H9 (cell line): ENCODE measurements around the gene STAB1. TPM values are rescaled to one million over a fixed set of nuclear protein-coding genes. Genes with fewer than 3 reads are reported as not detected.

Experiments used
- DNase-seq: peaks from one replicate; pipeline ENCODE4 v3.0.0-alpha.2; 2017
- H2AFZ ChIP-seq: one replicate; pipeline ENCODE4 v1.6.1; 2013; ENCODE audit warnings: mild to moderate bottlenecking, low read length, control low read depth, moderate library complexity
- H2AK5ac ChIP-seq: 2 replicates; pipeline ENCODE4 v1.6.1; 2013; ENCODE audit warnings: low read length, control low read depth, mixed read lengths; ENCODE audit not compliant: insufficient read length
- H2BK120ac ChIP-seq: one replicate; pipeline ENCODE4 v1.6.1; 2013; ENCODE audit warnings: low read depth, mild to moderate bottlenecking, low read length, control low read depth, inconsistent platforms; ENCODE audit not compliant: poor library complexity, severe bottlenecking
- H2BK12ac ChIP-seq: 2 replicates; pipeline ENCODE4 v1.6.1; 2013; ENCODE audit warnings: low read length, control low read depth, mixed read lengths, low read depth; ENCODE audit not compliant: insufficient read length
- H2BK15ac ChIP-seq: 2 replicates; pipeline ENCODE4 v1.6.1; 2013; ENCODE audit warnings: low read depth, low read length, control low read depth
- H2BK20ac ChIP-seq: one replicate; pipeline ENCODE4 v1.6.1; 2013; ENCODE audit warnings: low read depth, mild to moderate bottlenecking, low read length, control low read depth, inconsistent platforms; ENCODE audit not compliant: poor library complexity, severe bottlenecking
- H2BK5ac ChIP-seq: 2 replicates; pipeline ENCODE4 v1.6.1; 2013; ENCODE audit warnings: low read length, control low read depth, mixed read lengths; ENCODE audit not compliant: insufficient read length
- H3K14ac ChIP-seq: 2 replicates; pipeline ENCODE4 v1.6.1; 2013; ENCODE audit warnings: low read length, control low read depth; ENCODE audit not compliant: insufficient read depth
- H3K18ac ChIP-seq: 2 replicates; pipeline ENCODE4 v1.6.1; 2013; ENCODE audit warnings: low read depth, mild to moderate bottlenecking, mixed read lengths, low read length, control low read depth; ENCODE audit not compliant: insufficient read length
- H3K23ac ChIP-seq: 2 replicates; pipeline ENCODE4 v1.6.1; 2013; ENCODE audit warnings: low read length, control low read depth, mixed read lengths, low read depth; ENCODE audit not compliant: insufficient read length
- H3K23me2 ChIP-seq: 2 replicates; pipeline ENCODE4 v1.6.1; 2013; ENCODE audit warnings: low read depth, mild to moderate bottlenecking, mixed read lengths, low read length, control low read depth; ENCODE audit not compliant: insufficient read length, poor library complexity, severe bottlenecking
- H3K27ac ChIP-seq: 2 replicates; pipeline ENCODE4 v1.5.1; 2013; ENCODE audit warnings: low read length, control low read depth, mixed read lengths, low read depth; ENCODE audit not compliant: insufficient read length
- H3K27me3 ChIP-seq: 2 replicates; pipeline ENCODE4 v1.6.1; 2013; ENCODE audit warnings: low read length, control low read depth, inconsistent platforms; ENCODE audit not compliant: insufficient read depth
- H3K4ac ChIP-seq: 2 replicates; pipeline ENCODE4 v1.6.1; 2013; ENCODE audit warnings: low read depth, mild to moderate bottlenecking, control low read depth, inconsistent platforms, low read length, moderate library complexity
- H3K4me1 ChIP-seq: 2 replicates; pipeline ENCODE4 v1.6.1; 2013; ENCODE audit warnings: low read length, control low read depth, inconsistent platforms; ENCODE audit not compliant: insufficient read depth
- H3K4me2 ChIP-seq: 2 replicates; pipeline ENCODE4 v1.6.1; 2013; ENCODE audit warnings: low read length, control low read depth, mixed read lengths; ENCODE audit not compliant: insufficient read length, insufficient read depth
- H3K56ac ChIP-seq: 2 replicates; pipeline ENCODE4 v1.6.1; 2013; ENCODE audit warnings: low read depth, mild to moderate bottlenecking, mixed read lengths, low read length, control low read depth; ENCODE audit not compliant: insufficient read length
- H3K79me1 ChIP-seq: 2 replicates; pipeline ENCODE4 v1.6.1; 2013; ENCODE audit warnings: low read depth, mild to moderate bottlenecking, moderate library complexity, low read length, control low read depth, inconsistent platforms; ENCODE audit not compliant: insufficient read depth, poor library complexity, severe bottlenecking
- H3K79me2 ChIP-seq: 2 replicates; pipeline ENCODE4 v1.6.1; 2013; ENCODE audit warnings: low read length, control low read depth, inconsistent platforms; ENCODE audit not compliant: insufficient read depth
- H3K9ac ChIP-seq: 2 replicates; pipeline ENCODE4 v1.6.1; 2013; ENCODE audit warnings: low read length, control low read depth, mixed read lengths; ENCODE audit not compliant: insufficient read length; ENCODE audit errors: extremely low read depth
- H3K9me3 ChIP-seq: one replicate; pipeline ENCODE4 v1.6.1; 2013; ENCODE audit warnings: low read depth, low read length, inconsistent platforms; ENCODE audit not compliant: control insufficient read depth
- H3T11ph ChIP-seq: one replicate; pipeline ENCODE4 v1.6.1; 2013; ENCODE audit warnings: mild to moderate bottlenecking, low read length, control low read depth, inconsistent platforms
- H4K20me1 ChIP-seq: one replicate; pipeline ENCODE4 v1.6.1; 2013; ENCODE audit not compliant: control insufficient read depth, insufficient read length, insufficient read depth
- H4K5ac ChIP-seq: 2 replicates; pipeline ENCODE4 v1.6.1; 2013; ENCODE audit warnings: low read depth, mild to moderate bottlenecking, mixed read lengths, low read length, control low read depth; ENCODE audit not compliant: insufficient read length
- H4K8ac ChIP-seq: replicated peaks from 2 replicates; pipeline ENCODE4 v1.6.1; 2013; ENCODE audit warnings: low read length, control low read depth, mixed read lengths, low read depth; ENCODE audit not compliant: insufficient read length
- H4K91ac ChIP-seq: 2 replicates; pipeline ENCODE4 v1.6.1; 2013; ENCODE audit warnings: low read depth, mild to moderate bottlenecking, moderate library complexity, mixed read lengths, low read length, control low read depth; ENCODE audit not compliant: insufficient read length
- H3K27ac Mint-ChIP-seq, 3 experiments: 2 replicates in 2 of 3; 3 replicates in 1 of 3; pipeline ENCODE4 v1.8.0; 2020 to 2021; ENCODE audit warnings: mixed read lengths in 3 of 3, mild to moderate bottlenecking in 1 of 3, moderate library complexity in 1 of 3
- H3K27me3 Mint-ChIP-seq: 2 replicates; pipeline ENCODE4 v1.8.0; 2021; ENCODE audit warnings: low read depth, mild to moderate bottlenecking, moderate library complexity, mixed read lengths
- H3K36me3 Mint-ChIP-seq, 3 experiments: 2 replicates in 2 of 3; 3 replicates in 1 of 3; pipeline ENCODE4 v1.8.0; 2020 to 2021; ENCODE audit warnings: low read depth in 3 of 3, mixed read lengths in 3 of 3; ENCODE audit not compliant: insufficient read depth in 1 of 3
- H3K4me1 Mint-ChIP-seq, 2 experiments: 2 replicates each; pipeline ENCODE4 v1.8.0; 2020; ENCODE audit warnings: mixed read lengths in 2 of 2
- H3K4me3 Mint-ChIP-seq, 2 experiments: 2 replicates in 1 of 2; 3 replicates in 1 of 2; pipeline ENCODE4 v1.8.0; 2020 to 2021; ENCODE audit warnings: mild to moderate bottlenecking in 2 of 2, mixed read lengths in 2 of 2, moderate library complexity in 1 of 2
- H3K9me3 Mint-ChIP-seq, 2 experiments: 2 replicates in 1 of 2; 3 replicates in 1 of 2; pipeline ENCODE4 v1.8.0; 2020; ENCODE audit warnings: mild to moderate bottlenecking in 2 of 2, mixed read lengths in 2 of 2, moderate library complexity in 1 of 2
- CTCF ChIP-seq: fragments of 200-600 bp; sonication (generic); conservative IDR thresholded peaks from 3 replicates; pipeline ENCODE4 v1.8.0; 2021; ENCODE audit warnings: antibody characterized with exemption, mild to moderate bottlenecking
- WGBS: extraction: QIAGEN DNeasy Blood & Tissue Kit; methylation state at CpG from one replicate; pipeline ENCODE4 v1.1.7; 2013; ENCODE audit warnings: missing lambda C conversion rate, low lambda C conversion rate, mixed read lengths; ENCODE audit not compliant: insufficient read length; ENCODE audit errors: extremely low coverage; 5-methylcytosine and 5-hydroxymethylcytosine counted together
- total RNA-seq: library from RNA; stranded (reverse); gene quantifications from 2 replicates; pipeline ENCODE4 v1.2.1, GENCODE V29; 2021

The STAB1 gene
- total RNA-seq, 1 experiment from 2014 or later = 1.5 TPM

GRCh38 chr3:52469001-52469400 is 26.1 kb upstream of the STAB1 start:
- no peaks in the 10 kb centered on the region for H3K23me2 ChIP-seq
- H3K36me3 Mint-ChIP-seq = peaks cover 24 to 56% (median 48%) of the 10 kb centered on the region in 3 experiments
- H2BK12ac ChIP-seq = no peak overlapping the region
- H3K27me3 ChIP-seq = no peaks in the 10 kb centered on the region
- no CpG with 5 or more reads among the region's 5 CpGs for WGBS
- H2BK5ac ChIP-seq = no peak overlapping the region
- no peak overlapping the region for H2BK20ac ChIP-seq
- no peak overlapping the region for H2AK5ac ChIP-seq
- no peak overlapping the region for H2AFZ ChIP-seq
- peak overlapping the region in 2 of 3 experiments; percentile 44 to 72; a peak in 4 of 7 replicates for H3K27ac Mint-ChIP-seq
- no peak overlapping the region for H3T11ph ChIP-seq
- H3K18ac ChIP-seq = no peak overlapping the region
- no peak overlapping the region for H3K9ac ChIP-seq
- H3K9me3 ChIP-seq = no peaks in the 10 kb centered on the region
- H3K56ac ChIP-seq = no peak overlapping the region
- H3K4me1 ChIP-seq = no peaks in the 10 kb centered on the region
- H3K14ac ChIP-seq = no peak overlapping the region
- no peak overlapping the region for H3K4me3 Mint-ChIP-seq
- H3K9me3 Mint-ChIP-seq = no peaks in the 10 kb centered on the region
- H4K8ac ChIP-seq = no peak overlapping the region
- DNase-seq = peak; percentile 16
- peaks cover 5% of the 10 kb centered on the region for H3K79me1 ChIP-seq
- H4K5ac ChIP-seq = no peak overlapping the region
- H2BK120ac ChIP-seq = no peak overlapping the region
- no peaks in the 10 kb centered on the region for H3K79me2 ChIP-seq
- no peak overlapping the region for H3K27ac ChIP-seq
- peaks cover 0 to 6% of the 10 kb centered on the region in 2 experiments; a peak in 2 of 4 replicates for H3K4me1 Mint-ChIP-seq
- H3K4ac ChIP-seq = no peak overlapping the region
- no peak overlapping the region for H3K4me2 ChIP-seq
- no peak overlapping the region for H3K23ac ChIP-seq
- no peaks in the 10 kb centered on the region for H3K27me3 Mint-ChIP-seq
- no peak overlapping the region for H2BK15ac ChIP-seq
- no peak overlapping the region for H4K91ac ChIP-seq
- H4K20me1 ChIP-seq = no peaks in the 10 kb centered on the region
- TF ChIP-seq CTCF = no peak
